ENCODE data around the gene PARD3B. TPM values are rescaled to one million over a fixed set of nuclear protein-coding genes. Genes with fewer than 3 reads are reported as not detected.

The PARD3B gene
- total RNA-seq, 1 experiment from 2014 or later = 6.4 TPM

GRCh38 chr2:204948822-204949221 is 403.5 kb downstream of the PARD3B start:
- no peaks in the 10 kb centered on the region for H3K9me3 ChIP-seq (ENCODE audit: control insufficient read depth, low read depth, low read length)
- no peak overlapping the region for H4K5ac ChIP-seq (ENCODE audit: insufficient read length, low read depth, low read length)
- no peak overlapping the region for H3K14ac ChIP-seq (ENCODE audit: insufficient read depth, low read length)
- Mint-ChIP-seq H3K4me1 (no peaks in the 10 kb centered on the region), H3K4me3 (no peak overlapping the region), H3K9me3 (peaks cover 0 to 8% of the 10 kb centered on the region in 2 experiments; a peak in 3 of 5 replicates), H3K27ac (no peak overlapping the region), H3K27me3 (ENCODE audit: low read depth) (no peaks in the 10 kb centered on the region), H3K36me3 (ENCODE audit: insufficient read depth in 1 of 3, low read depth in 3 of 3) (peaks cover 0 to 7% (median 4%) of the 10 kb centered on the region in 3 experiments; a peak in 6 of 7 replicates)
- H3K79me1 ChIP-seq (ENCODE audit: insufficient read depth, low read depth, low read length, poor library complexity, severe bottlenecking) = no peaks in the 10 kb centered on the region
- no peak overlapping the region for H2AK5ac ChIP-seq (ENCODE audit: insufficient read length, low read length)
- H2BK20ac ChIP-seq (ENCODE audit: low read depth, low read length, poor library complexity, severe bottlenecking) = no peak overlapping the region
- no peak overlapping the region for H4K8ac ChIP-seq (replicated peaks; ENCODE audit: insufficient read length, low read depth, low read length)
- no peak overlapping the region for H3K23ac ChIP-seq (ENCODE audit: insufficient read length, low read depth, low read length)
- H3K18ac ChIP-seq (ENCODE audit: insufficient read length, low read depth, low read length) = no peak overlapping the region
- H3K4ac ChIP-seq (ENCODE audit: low read depth, low read length) = no peak overlapping the region
- H4K20me1 ChIP-seq (ENCODE audit: control insufficient read depth, insufficient read depth, insufficient read length) = no peaks in the 10 kb centered on the region
- no CpG with 5 or more reads among the region's 1 CpG for WGBS (ENCODE audit: extremely low coverage, insufficient read length, low lambda C conversion rate)
- H4K91ac ChIP-seq (ENCODE audit: insufficient read length, low read depth, low read length) = no peak overlapping the region
- H2BK15ac ChIP-seq (ENCODE audit: low read depth, low read length) = no peak overlapping the region
- H2BK5ac ChIP-seq (ENCODE audit: insufficient read length, low read length) = no peak overlapping the region
- H3K56ac ChIP-seq (ENCODE audit: insufficient read length, low read depth, low read length) = no peak overlapping the region
- TF ChIP-seq CTCF (conservative IDR thresholded peaks at IDR 0.05) = no peak
- no peak overlapping the region for H3K9ac ChIP-seq (ENCODE audit: extremely low read depth, insufficient read length, low read length)
- no peak overlapping the region for H2BK120ac ChIP-seq (ENCODE audit: low read depth, low read length, poor library complexity, severe bottlenecking)
- H2BK12ac ChIP-seq (ENCODE audit: insufficient read length, low read depth, low read length) = no peak overlapping the region
- H3T11ph ChIP-seq (ENCODE audit: low read length) = no peak overlapping the region
- no peak overlapping the region for H3K27ac ChIP-seq (ENCODE audit: insufficient read length, low read depth, low read length)
- no peaks in the 10 kb centered on the region for H3K79me2 ChIP-seq (ENCODE audit: insufficient read depth, low read length)
- H3K23me2 ChIP-seq (ENCODE audit: insufficient read length, low read depth, low read length, poor library complexity, severe bottlenecking) = no peaks in the 10 kb centered on the region
- no peaks in the 10 kb centered on the region for H3K27me3 ChIP-seq (ENCODE audit: insufficient read depth, low read length)
- H3K4me2 ChIP-seq (ENCODE audit: insufficient read depth, insufficient read length, low read length) = no peak overlapping the region
- H2AFZ ChIP-seq (ENCODE audit: low read length) = no peak overlapping the region
- no peak for DNase-seq
- H3K4me1 ChIP-seq (ENCODE audit: insufficient read depth, low read length) = no peaks in the 10 kb centered on the region

Measured in H9 (cell line).